ENCODE data around the gene FBLN5. TPM values are rescaled to one million over a fixed set of nuclear protein-coding genes. Genes with fewer than 3 reads are reported as not detected.

FBLN5 gene
- total and polyA plus RNA-seq, 2 of the 4 experiments (the other 2 are of a cell fraction) = 10.6 to 76.4 TPM

- H3K79me1 ChIP-seq (ENCODE audit: low read depth in 1 of 2, low read length in 2 of 2) = no peaks in the 10 kb centered on the region; a peak in 1 of 4 replicates
- H2BK20ac ChIP-seq (ENCODE audit: low read depth, low read length) = no peak overlapping the region
- H4K8ac ChIP-seq (ENCODE audit: low read depth in 2 of 2, low read length in 2 of 2) = no peak overlapping the region
- H3K27me3 ChIP-seq (ENCODE audit: control insufficient read depth, insufficient read depth, low read length) = no peaks in the 10 kb centered on the region
- WGBS, 2 experiments (ENCODE audit: extremely low coverage in 2 of 2, insufficient read length in 1 of 2) = 82% methylated on average over 2 of the region's 5 CpGs; no CpG with 5 or more reads in 1 of the 2 experiments
- peaks cover 4% of the 10 kb centered on the region for H3K4me1 ChIP-seq (ENCODE audit: control insufficient read depth, insufficient read depth, low read length)
- no TSS peak for BruUV-seq (replicated peaks)
- H2AK5ac ChIP-seq (ENCODE audit: low read depth, low read length) = no peak overlapping the region
- H3K23ac ChIP-seq (ENCODE audit: low read depth, low read length) = no peak overlapping the region
- POLR2A ChIA-PET (ENCODE audit: unreplicated experiment) = no interaction called here
- no peak overlapping the region for H2BK15ac ChIP-seq (ENCODE audit: low read depth, low read length)
- no peak for DNase-seq
- peaks cover 21% of the 10 kb centered on the region; the same call in 1 of the 2 replicates for H3K9me1 ChIP-seq (ENCODE audit: insufficient read depth, low read length)
- no peaks in the 10 kb centered on the region for H3K9me3 ChIP-seq (ENCODE audit: control insufficient read depth, insufficient read depth, low read length)
- H3K56ac ChIP-seq (ENCODE audit: extremely low read depth, insufficient read depth, low read length) = no peak overlapping the region
- H2AK9ac ChIP-seq (replicated peaks; ENCODE audit: low read depth, low read length, poor library complexity) = no peak overlapping the region
- no peak overlapping the region for H3K4me3 ChIP-seq (ENCODE audit: insufficient read depth, low read depth, low read length)
- H3K18ac ChIP-seq (ENCODE audit: low read depth, low read length) = no peak overlapping the region
- H3K14ac ChIP-seq (replicated peaks; ENCODE audit: low read depth, low read length) = no peak overlapping the region
- H2AFZ ChIP-seq (replicated peaks; ENCODE audit: low read length, poor library complexity) = no peak overlapping the region
- no peak for TF ChIP-seq USF2 (IDR thresholded peaks at IDR 0.05; ENCODE audit: low read depth, low read length)
- no peak for TF ChIP-seq CEBPB (IDR thresholded peaks at IDR 0.05; ENCODE audit: low read depth, low read length)
- no peak for TF ChIP-seq ELK1 (IDR thresholded peaks at IDR 0.05; ENCODE audit: borderline replicate concordance, low read depth, low read length)
- no peak for TF ChIP-seq BHLHE40 (IDR thresholded peaks at IDR 0.05; ENCODE audit: low read depth, low read length)
- TF ChIP-seq CHD1 (IDR thresholded peaks at IDR 0.05; ENCODE audit: low read depth, low read length) = no peak
- no peak for TF ChIP-seq FOS (IDR thresholded peaks at IDR 0.05; ENCODE audit: low read depth, low read length)
- TF ChIP-seq RCOR1 (IDR thresholded peaks at IDR 0.05; ENCODE audit: insufficient replicate concordance, low read length) = no peak
- in situ Hi-C loops (cut with MboI; ENCODE audit: low sequenced_read_pairs) (no loop called here), intact Hi-C loops (cut with micrococcal nuclease) (no loop called here), dilution Hi-C loops (cut with HindIII; ENCODE audit: low sequenced_read_pairs, unreplicated experiment) (no loop called here)
- no peak overlapping the region for H2BK120ac ChIP-seq (ENCODE audit: low read depth, low read length)
- no peak overlapping the region for H3K27ac ChIP-seq (ENCODE audit: insufficient read depth, low read length)
- H3K4me2 ChIP-seq (ENCODE audit: low read depth, low read length) = no peak overlapping the region
- H3K36me3 ChIP-seq (ENCODE audit: control insufficient read depth, insufficient read depth, low read length) = peaks cover 69% of the 10 kb centered on the region
- CTCF ChIA-PET = no interaction called here
- H2BK5ac ChIP-seq (ENCODE audit: low read depth, low read length, poor library complexity, severe bottlenecking) = no peak overlapping the region
- no peak for ATAC-seq (ENCODE audit: low read depth)
- H4K20me1 ChIP-seq (ENCODE audit: insufficient read depth, low read length) = no peaks in the 10 kb centered on the region
- no peak overlapping the region for H3K9ac ChIP-seq (ENCODE audit: low read depth, low read length)
- no peak overlapping the region for H3K4ac ChIP-seq (ENCODE audit: low read depth, low read length)
- no peak overlapping the region for H4K5ac ChIP-seq (ENCODE audit: low read depth, low read length)
- no peak overlapping the region for H4K91ac ChIP-seq (ENCODE audit: insufficient read depth, low read depth, low read length)
Observed at GRCh38 chr14:91878274-91878673, 69.2 kb downstream of the FBLN5 start.

All from IMR-90 (cell line).